NCI-H526 (cell line): ENCODE data around the gene RPAP3.

ENCODE experiments used
- DNase-seq, 2 experiments: peaks; one replicate each; lab custom pipeline; 2025; lab: John Stamatoyannopoulos, UW

RPAP3 gene

GRCh38 chr12:47705566-47706425 lies at the start of gene RPAP3:
Gene RPAP3 (minus strand): TSS chr12:47706030. CDS start chr12:47702840, 3,190 bp downstream.
- DNase-seq: peak; percentile 89 to 97

- DNase-seq: no peak
These were observed 49.1 kb upstream of the RPAP3 start for GRCh38 chr12:47754881-47755280.

GRCh38 chr12:47754126-47754525 lies 48.3 kb upstream of the RPAP3 start:
- no peak for DNase-seq

- DNase-seq: no peak
These were observed 47.5 kb upstream of the RPAP3 start for GRCh38 chr12:47753021-47754001.

GRCh38 chr12:47752552-47752951 lies 46.7 kb upstream of the RPAP3 start:
- no peak for DNase-seq

GRCh38 chr12:47752121-47752520 lies 46.3 kb upstream of the RPAP3 start:
- DNase-seq: no peak

- DNase-seq: no peak
These were observed 45.7 kb upstream of the RPAP3 start for GRCh38 chr12:47751561-47751960.

GRCh38 chr12:47750916-47751470 lies 45.2 kb upstream of the RPAP3 start:
- DNase-seq: no peak

GRCh38 chr12:47750229-47750798 lies 44.5 kb upstream of the RPAP3 start:
- no peak for DNase-seq

- no peak for DNase-seq
These were observed 43.1 kb upstream of the RPAP3 start for GRCh38 chr12:47748899-47749298.

GRCh38 chr12:47748507-47748828 lies 42.6 kb upstream of the RPAP3 start:
- DNase-seq: no peak

- no peak for DNase-seq
These were observed 42.0 kb upstream of the RPAP3 start for GRCh38 chr12:47747596-47748506.

GRCh38 chr12:47747126-47747525 lies 41.3 kb upstream of the RPAP3 start:
- DNase-seq: no peak

- DNase-seq: no peak
These were observed 40.7 kb upstream of the RPAP3 start for GRCh38 chr12:47746523-47746922.

GRCh38 chr12:47746073-47746472 lies 40.2 kb upstream of the RPAP3 start:
- DNase-seq: no peak

- DNase-seq: no peak
These were observed 39.7 kb upstream of the RPAP3 start for GRCh38 chr12:47745485-47746041.

- no peak for DNase-seq
These were observed 39.1 kb upstream of the RPAP3 start for GRCh38 chr12:47744778-47745436.

GRCh38 chr12:47744005-47744651 lies 38.3 kb upstream of the RPAP3 start:
- peak; percentile 88 to 90 for DNase-seq

- DNase-seq: no peak
These were observed 37.6 kb upstream of the RPAP3 start for GRCh38 chr12:47743311-47743860.
